HG02840 (cell line): ENCODE measurements around the gene SEC22A.

Experiments
- ATAC-seq: cut with Tn5 transposase; IDR thresholded peaks from one replicate; pipeline ENCODE4 v1.9.1; 2021; ENCODE audit warnings: mild to moderate bottlenecking, moderate library complexity, moderate number of reproducible peaks; ENCODE audit not compliant: unreplicated experiment, low FRiP score

Gene SEC22A

GRCh38 chr3:123258811-123259420, 57.2 kb downstream of the SEC22A start:
- no peak for ATAC-seq

- no peak for ATAC-seq
Observed at GRCh38 chr3:123261666-123262065, 59.9 kb downstream of the SEC22A start.

- no peak for ATAC-seq
Observed at GRCh38 chr3:123262226-123262625, 60.5 kb downstream of the SEC22A start.

- ATAC-seq: no peak
Observed at GRCh38 chr3:123262868-123263267, 61.1 kb downstream of the SEC22A start.

- no peak for ATAC-seq
Observed at GRCh38 chr3:123263941-123264340, 62.2 kb downstream of the SEC22A start.

GRCh38 chr3:123267821-123268220, 66.1 kb downstream of the SEC22A start:
- ATAC-seq: no peak

- ATAC-seq: no peak
Observed at GRCh38 chr3:123270818-123271217, 69.1 kb downstream of the SEC22A start.

GRCh38 chr3:123271466-123272159, 69.9 kb downstream of the SEC22A start:
- no peak for ATAC-seq

- ATAC-seq: no peak
Observed at GRCh38 chr3:123272547-123272946, 70.8 kb downstream of the SEC22A start.

GRCh38 chr3:123275691-123276090, 73.9 kb downstream of the SEC22A start:
- ATAC-seq: no peak

- no peak for ATAC-seq
Observed at GRCh38 chr3:123276346-123277006, 74.7 kb downstream of the SEC22A start.

- ATAC-seq: no peak
Observed at GRCh38 chr3:123277106-123277505, 75.4 kb downstream of the SEC22A start.

GRCh38 chr3:123278446-123278845, 76.7 kb downstream of the SEC22A start:
- ATAC-seq: no peak

GRCh38 chr3:123279121-123279520, 77.4 kb downstream of the SEC22A start:
- no peak for ATAC-seq

- ATAC-seq: no peak
Observed at GRCh38 chr3:123281406-123281805, 79.7 kb downstream of the SEC22A start.

GRCh38 chr3:123281929-123282328, 80.2 kb downstream of the SEC22A start:
- ATAC-seq: no peak

- ATAC-seq: no peak
Observed at GRCh38 chr3:123282461-123282860, 80.7 kb downstream of the SEC22A start.

- no peak for ATAC-seq
Observed at GRCh38 chr3:123283074-123283473, 81.3 kb downstream of the SEC22A start.

GRCh38 chr3:123283657-123284398, 82.1 kb downstream of the SEC22A start:
- no peak for ATAC-seq

- ATAC-seq: no peak
Observed at GRCh38 chr3:123284399-123285010, 82.8 kb downstream of the SEC22A start.

- ATAC-seq: no peak
Observed at GRCh38 chr3:123285066-123285465, 83.3 kb downstream of the SEC22A start.
